Measurements from ENCODE around the gene TMEM181. TPM values are rescaled to one million over a fixed set of nuclear protein-coding genes. Genes with fewer than 3 reads are reported as not detected.

The TMEM181 gene
- total RNA-seq, 4 donors from 2014 or later: 10.5 to 22.1 (median 16.8) TPM

DNA sequence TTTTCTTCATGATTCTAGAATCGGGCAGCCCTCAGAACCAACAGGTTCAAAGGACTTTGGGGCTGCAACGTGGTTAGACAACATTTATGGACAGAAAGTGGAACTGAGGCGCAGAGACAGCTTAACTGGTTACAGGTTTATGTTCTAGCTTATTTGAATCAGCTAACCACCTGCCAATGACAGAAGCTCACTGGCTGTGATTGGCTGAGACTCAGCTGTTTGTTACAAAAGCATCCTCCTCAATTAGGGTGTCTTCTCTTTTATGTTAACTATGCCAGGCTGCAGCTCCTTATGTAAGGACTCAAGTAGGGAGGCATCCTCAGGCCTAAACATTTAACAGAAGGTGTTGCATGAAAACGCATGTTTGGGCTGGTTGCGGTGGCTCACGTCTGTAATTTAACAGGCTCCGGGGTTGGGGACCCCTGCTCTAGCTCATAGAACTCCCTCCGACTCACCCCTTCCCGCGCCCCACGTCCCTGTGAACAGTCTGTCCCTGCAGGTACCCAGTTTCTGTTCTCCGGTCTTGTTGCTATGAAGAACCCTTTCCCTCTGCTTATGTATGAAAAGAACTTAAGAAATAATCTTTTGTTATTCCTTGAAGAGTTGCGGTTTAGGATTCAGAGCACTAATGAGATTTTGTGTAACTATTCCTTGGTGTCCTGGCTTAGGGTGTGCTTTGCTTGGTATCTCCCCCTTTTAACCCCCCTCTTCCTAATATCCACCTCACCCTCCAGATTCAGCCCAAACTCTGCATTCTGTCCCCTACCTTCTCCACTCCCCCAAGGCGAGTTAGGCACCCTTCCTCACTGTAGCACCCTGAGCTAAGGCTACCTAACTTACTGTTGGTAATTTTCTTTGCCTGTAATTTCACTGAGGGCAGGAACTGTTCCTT is 1.2 kb upstream of the TMEM181 start:
- Histone ChIP-seq H3K27me3 (peaks cover 0 to 6% (median 0%) of the 10 kb centered on the region in 4 donors), H3K4me3 (no peak overlapping the region), H3K36me3 (no peaks in the 10 kb centered on the region), H3K27ac (peak overlapping the region in 1 of 4 donors; percentile 96), H3K9me3 (no peaks in the 10 kb centered on the region), H3K4me1 (peaks cover 10 to 42% (median 18%) of the 10 kb centered on the region in 3 donors)
- 87 to 93% methylated on average over 14 of the region's 14 CpGs for WGBS, 2 donors
- DNase-seq: no peak
- intact Hi-C loops (cut with DNase I): no loop called here
- TF ChIP-seq, protein P1, sequence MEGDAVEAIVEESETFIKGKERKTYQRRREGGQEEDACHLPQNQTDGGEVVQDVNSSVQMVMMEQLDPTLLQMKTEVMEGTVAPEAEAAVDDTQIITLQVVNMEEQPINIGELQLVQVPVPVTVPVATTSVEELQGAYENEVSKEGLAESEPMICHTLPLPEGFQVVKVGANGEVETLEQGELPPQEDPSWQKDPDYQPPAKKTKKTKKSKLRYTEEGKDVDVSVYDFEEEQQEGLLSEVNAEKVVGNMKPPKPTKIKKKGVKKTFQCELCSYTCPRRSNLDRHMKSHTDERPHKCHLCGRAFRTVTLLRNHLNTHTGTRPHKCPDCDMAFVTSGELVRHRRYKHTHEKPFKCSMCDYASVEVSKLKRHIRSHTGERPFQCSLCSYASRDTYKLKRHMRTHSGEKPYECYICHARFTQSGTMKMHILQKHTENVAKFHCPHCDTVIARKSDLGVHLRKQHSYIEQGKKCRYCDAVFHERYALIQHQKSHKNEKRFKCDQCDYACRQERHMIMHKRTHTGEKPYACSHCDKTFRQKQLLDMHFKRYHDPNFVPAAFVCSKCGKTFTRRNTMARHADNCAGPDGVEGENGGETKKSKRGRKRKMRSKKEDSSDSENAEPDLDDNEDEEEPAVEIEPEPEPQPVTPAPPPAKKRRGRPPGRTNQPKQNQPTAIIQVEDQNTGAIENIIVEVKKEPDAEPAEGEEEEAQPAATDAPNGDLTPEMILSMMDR (IDR thresholded peaks at IDR 0.05): no peak
- no peak for TF ChIP-seq POLR2A (IDR thresholded peaks at IDR 0.05)

- H3K9me3 ChIP-seq: no peaks in the 10 kb centered on the region
- peak overlapping the region; percentile 90 to 100 (median 96) for H3K4me3 ChIP-seq
- no peaks in the 10 kb centered on the region for H3K36me3 ChIP-seq
- H3K27me3 ChIP-seq: peaks cover 0 to 6% (median 0%) of the 10 kb centered on the region in 4 donors
- no peak for DNase-seq
- H3K27ac ChIP-seq: peak overlapping the region; percentile 91 to 96 (median 94)
- peaks cover 10 to 49% (median 18%) of the 10 kb centered on the region in 3 donors for H3K4me1 ChIP-seq
- intact Hi-C loops (cut with DNase I): no loop called here
- TF ChIP-seq, protein P1 (IDR thresholded peaks at IDR 0.05): no peak
- no peak for TF ChIP-seq POLR2A (IDR thresholded peaks at IDR 0.05)
- 39 to 51% methylated on average over 11 to 14 of the region's 14 CpGs for WGBS, 2 donors
Observed at GRCh38 chr6:158559338-158559894, 475 bp upstream of the TMEM181 start.

DNA sequence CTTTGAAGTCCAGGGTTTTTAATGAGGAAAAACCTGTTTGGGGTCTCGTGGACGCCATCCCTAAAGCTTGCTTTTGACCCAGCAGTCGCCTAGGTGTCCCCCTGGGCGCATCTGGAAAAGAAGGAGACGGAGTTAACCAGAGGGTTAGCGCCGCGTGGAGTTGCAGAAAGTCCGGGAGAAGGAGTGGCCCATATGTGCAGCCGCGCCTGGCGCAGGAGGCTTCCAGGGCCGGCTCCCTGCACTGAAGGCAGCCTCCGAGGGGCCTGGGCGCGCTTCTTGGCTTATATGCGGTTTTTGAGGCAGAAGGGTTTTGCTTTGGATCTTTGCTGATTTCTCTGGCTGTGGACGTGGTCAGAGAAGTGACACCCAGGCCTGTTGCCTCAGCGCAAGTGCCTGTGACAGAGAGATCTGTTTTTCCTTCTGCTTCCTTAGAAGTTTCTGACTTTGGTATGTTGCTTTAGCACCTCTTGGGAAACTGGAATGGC is 987 bp downstream of the TMEM181 start:
- Histone ChIP-seq H3K9me3 (no peaks in the 10 kb centered on the region), H3K4me1 (peaks cover 10 to 51% (median 18%) of the 10 kb centered on the region in 3 donors), H3K4me3 (peak overlapping the region; percentile 90 to 100 (median 96)), H3K27ac (peak overlapping the region in 3 of 4 donors; percentile 91 to 96 (median 96)), H3K36me3 (no peaks in the 10 kb centered on the region), H3K27me3 (peaks cover 0 to 6% (median 0%) of the 10 kb centered on the region in 4 donors)
- intact Hi-C loops (cut with DNase I): no loop called here
- no peak for DNase-seq
- WGBS, 2 donors: 8 to 14% methylated on average over 4 to 5 of the region's 19 CpGs
- no peak for TF ChIP-seq POLR2A (IDR thresholded peaks at IDR 0.05)
- TF ChIP-seq, protein P1 (IDR thresholded peaks at IDR 0.05): no peak

- 63 to 74% methylated on average over 12 of the region's 14 CpGs for WGBS, 2 donors
- DNase-seq: no peak
- intact Hi-C loops (cut with DNase I): no loop called here
- Histone ChIP-seq H3K27me3 (peaks cover 0 to 6% (median 0%) of the 10 kb centered on the region in 4 donors), H3K4me1 (peaks cover 10 to 48% (median 18%) of the 10 kb centered on the region in 3 donors), H3K36me3 (no peaks in the 10 kb centered on the region), H3K9me3 (no peaks in the 10 kb centered on the region), H3K27ac (peak overlapping the region in 2 of 4 donors; percentile 91 to 96), H3K4me3 (peak overlapping the region; percentile 90 to 100 (median 96))
- no peak for TF ChIP-seq POLR2A (IDR thresholded peaks at IDR 0.05)
- TF ChIP-seq, protein P1 (IDR thresholded peaks at IDR 0.05): no peak
Observed at GRCh38 chr6:158561321-158561884, 1.5 kb downstream of the TMEM181 start.

Data from esophagus squamous epithelium (tissue), 5 donors.